Fibroblast of lung (primary cell): ENCODE data around the gene GOPC. TPM values are rescaled to one million over a fixed set of nuclear protein-coding genes. Genes with fewer than 3 reads are reported as not detected.

ENCODE experiments used
- DNase-seq, 2 donors: peaks; one replicate each; pipeline versions ENCODE4 v3.0.0 to v3.0.0-alpha.2; 2010; ENCODE audit warnings: low read depth in 2 of 2
- H2AFZ ChIP-seq: 2 replicates; pipeline ENCODE4 v1.5.1; 2012; ENCODE audit warnings: low read length, control low read depth, inconsistent platforms
- H3K27ac ChIP-seq: 2 replicates; pipeline ENCODE4 v1.5.1; 2011; ENCODE audit warnings: low read length, control low read depth; ENCODE audit not compliant: insufficient read depth
- H3K27me3 ChIP-seq: 2 replicates; pipeline ENCODE4 v1.5.1; 2011; ENCODE audit warnings: mild to moderate bottlenecking, low read length; ENCODE audit not compliant: control insufficient read depth, insufficient read depth
- H3K36me3 ChIP-seq: 2 replicates; pipeline ENCODE4 v1.5.1; 2011; ENCODE audit warnings: low read length; ENCODE audit not compliant: control insufficient read depth, insufficient read depth
- H3K4me1 ChIP-seq: 2 replicates; pipeline ENCODE4 v1.5.1; 2011; ENCODE audit warnings: low read length; ENCODE audit not compliant: control insufficient read depth, insufficient read depth; ENCODE audit errors: extremely low read depth
- H3K4me2 ChIP-seq: 2 replicates; pipeline ENCODE4 v1.5.1; 2011; ENCODE audit warnings: low read length, control low read depth; ENCODE audit not compliant: insufficient read depth; ENCODE audit errors: extremely low read depth
- H3K4me3 ChIP-seq, 4 experiments: fragments of 200-600 bp in 1 of 4; sonication (generic) in 1 of 4; replicated peaks in 1 of 4; 2 replicates each; pipeline ENCODE4 v1.5.1; 2011 to 2016; ENCODE audit warnings: low read length in 4 of 4, low read depth in 3 of 4, mild to moderate bottlenecking in 3 of 4, control low read depth in 2 of 4, inconsistent platforms in 1 of 4, mixed read lengths in 1 of 4; ENCODE audit not compliant: insufficient read depth in 1 of 4; ENCODE audit errors: control extremely low read depth in 1 of 4
- H3K79me2 ChIP-seq: 2 replicates; pipeline ENCODE4 v1.5.1; 2012; ENCODE audit warnings: mild to moderate bottlenecking, low read length, inconsistent platforms; ENCODE audit not compliant: control insufficient read depth, insufficient read depth
- H3K9ac ChIP-seq: 2 replicates; pipeline ENCODE4 v1.5.1; 2011; ENCODE audit warnings: mild to moderate bottlenecking, low read length, control low read depth; ENCODE audit not compliant: insufficient read depth
- H3K9me3 ChIP-seq: 2 replicates; pipeline ENCODE4 v1.5.1; 2012; ENCODE audit warnings: low read depth, low read length; ENCODE audit not compliant: control insufficient read depth, insufficient read depth
- H4K20me1 ChIP-seq: 2 replicates; pipeline ENCODE4 v1.5.1; 2011; ENCODE audit warnings: low read length; ENCODE audit not compliant: control insufficient read depth, insufficient read depth; ENCODE audit errors: extremely low read depth
- CTCF ChIP-seq, 2 donors: IDR thresholded peaks in 1 of 2; conservative IDR thresholded peaks in 1 of 2; 1 replicate in 1 of 2; 2 replicates in 1 of 2; pipeline ENCODE4 v1.5.1; 2011 to 2012; ENCODE audit warnings: low read length in 2 of 2, control low read depth in 1 of 2, inconsistent platforms in 1 of 2, low read depth in 1 of 2, mild to moderate bottlenecking in 1 of 2
- EZH2 ChIP-seq: IDR thresholded peaks from 2 replicates; pipeline ENCODE4 v1.5.1; 2012; ENCODE audit warnings: low read length, control low read depth, mild to moderate bottlenecking; ENCODE audit errors: missing control alignments
- polyA plus RNA-seq, 2 donors: library from polyadenylated mRNA; depleted of rRNA in 1 of 2; stranded (reverse) in 1 of 2; unstranded in 1 of 2; fragments of >200 nt; gene quantifications; 2 replicates each; pipeline ENCODE4 v1.2.1, GENCODE V29; 2011 to 2012; ENCODE audit warnings: missing spikeins in 1 of 2
- total RNA-seq: library from RNA; depleted of rRNA; stranded (reverse); fragments of >200 nt; gene quantifications from 2 replicates; pipeline ENCODE4 v1.2.1, GENCODE V29; 2014

The GOPC gene
- total and polyA plus RNA-seq, 2 donors (not counting 1 experiment from before 2014, with no cell fraction given): 32.2 to 45.4 TPM

GRCh38 chr6:117536317-117536716 lies 66.0 kb downstream of the GOPC start:
- H2AFZ ChIP-seq: no peak overlapping the region
- DNase-seq: peak; percentile 42 to 84
- H3K27ac ChIP-seq: no peak overlapping the region
- H3K4me3 ChIP-seq: no peak overlapping the region
- no peaks in the 10 kb centered on the region for H3K79me2 ChIP-seq
- no peaks in the 10 kb centered on the region for H4K20me1 ChIP-seq
- no peaks in the 10 kb centered on the region for H3K4me1 ChIP-seq
- H3K9me3 ChIP-seq: no peaks in the 10 kb centered on the region
- no peaks in the 10 kb centered on the region for H3K27me3 ChIP-seq
- H3K4me2 ChIP-seq: no peak overlapping the region
- H3K9ac ChIP-seq: no peak overlapping the region
- H3K36me3 ChIP-seq: peaks cover 9% of the 10 kb centered on the region
- TF ChIP-seq EZH2 (no peak), CTCF (conservative IDR thresholded peaks at IDR 0.05 in 1 of 2, IDR thresholded peaks at IDR 0.05 in 1 of 2; ENCODE audit: low read depth in 1 of 2, low read length in 2 of 2) (no peak)

GRCh38 chr6:117534974-117535373 lies 67.3 kb downstream of the GOPC start:
- H3K9me3 ChIP-seq: no peaks in the 10 kb centered on the region
- no peaks in the 10 kb centered on the region for H3K4me1 ChIP-seq
- TF ChIP-seq CTCF (conservative IDR thresholded peaks at IDR 0.05 in 1 of 2, IDR thresholded peaks at IDR 0.05 in 1 of 2; ENCODE audit: low read depth in 1 of 2, low read length in 2 of 2): no peak
- no peak for TF ChIP-seq EZH2
- no peaks in the 10 kb centered on the region for H4K20me1 ChIP-seq
- DNase-seq: no peak
- H3K36me3 ChIP-seq: peaks cover 4% of the 10 kb centered on the region
- no peak overlapping the region for H3K27ac ChIP-seq
- no peak overlapping the region for H3K4me3 ChIP-seq
- no peaks in the 10 kb centered on the region for H3K27me3 ChIP-seq
- no peak overlapping the region for H3K4me2 ChIP-seq
- H3K79me2 ChIP-seq: no peaks in the 10 kb centered on the region
- H3K9ac ChIP-seq: no peak overlapping the region
- no peak overlapping the region for H2AFZ ChIP-seq

GRCh38 chr6:117533775-117534174 lies 68.5 kb downstream of the GOPC start:
- Histone ChIP-seq H2AFZ (no peak overlapping the region), H3K4me3 (no peak overlapping the region), H3K9ac (no peak overlapping the region), H3K36me3 (peaks cover 3% of the 10 kb centered on the region), H4K20me1 (no peaks in the 10 kb centered on the region), H3K4me2 (no peak overlapping the region), H3K9me3 (no peaks in the 10 kb centered on the region), H3K27ac (no peak overlapping the region), H3K79me2 (no peaks in the 10 kb centered on the region), H3K4me1 (no peaks in the 10 kb centered on the region), H3K27me3 (no peaks in the 10 kb centered on the region)
- TF ChIP-seq CTCF (conservative IDR thresholded peaks at IDR 0.05 in 1 of 2, IDR thresholded peaks at IDR 0.05 in 1 of 2; ENCODE audit: low read depth in 1 of 2, low read length in 2 of 2) (no peak), EZH2 (no peak)
- DNase-seq: no peak
